A673 (cell line): ENCODE measurements around the gene PLCG1. TPM values are rescaled to one million over a fixed set of nuclear protein-coding genes. Genes with fewer than 3 reads are reported as not detected.

Experiments used
- BruUV-seq: library from RNA; stranded (reverse); fragments of 400-500 nt; replicated peaks from 2 replicates; lab custom pipeline; 2021; lab: Mats Ljungman, UMichigan
- CTCF ChIA-PET: fragments of 300-600 bp; sonication (Branson Sonifier 250); formaldehyde crosslinking; loops from one replicate; lab custom pipeline; 2022; ENCODE audit warnings: antibody characterized with exemption; lab: Charles Lee
- POLR2A ChIA-PET: fragments of 300-600 bp; sonication (Branson Sonifier 250); formaldehyde crosslinking; loops from one replicate; lab custom pipeline; 2022; ENCODE audit warnings: antibody characterized with exemption; ENCODE audit not compliant: low non-redundant PET; lab: Charles Lee
- DNase-seq: peaks from one replicate; pipeline ENCODE4 v3.0.0-alpha.2; 2015; ENCODE audit warnings: low spot score
- H3K27ac ChIP-seq: fragments of 200-600 bp; sonication (generic); 2 replicates; pipeline ENCODE4 v1.5.1; 2016; ENCODE audit warnings: mixed run types, low read depth, mild to moderate bottlenecking, mixed read lengths, antibody characterized with exemption, low read length; ENCODE audit not compliant: poor library complexity, severe bottlenecking
- H3K27me3 ChIP-seq: fragments of 200-600 bp; sonication (generic); replicated peaks from 2 replicates; pipeline ENCODE4 v1.6.1; 2017; ENCODE audit warnings: mixed run types, low read depth, mild to moderate bottlenecking, mixed read lengths, antibody characterized with exemption, low read length; ENCODE audit not compliant: insufficient read depth, poor library complexity
- H3K36me3 ChIP-seq: fragments of 200-600 bp; sonication (generic); 2 replicates; pipeline ENCODE4 v1.6.1; 2016; ENCODE audit warnings: mixed run types, mild to moderate bottlenecking, mixed read lengths, antibody characterized with exemption, low read length; ENCODE audit not compliant: insufficient read depth, poor library complexity, severe bottlenecking
- H3K4me1 ChIP-seq: fragments of 200-600 bp; sonication (generic); 2 replicates; pipeline ENCODE4 v1.6.1; 2017; ENCODE audit warnings: mixed run types, mild to moderate bottlenecking, mixed read lengths, antibody characterized with exemption, low read length; ENCODE audit not compliant: insufficient read depth, poor library complexity, severe bottlenecking
- H3K4me3 ChIP-seq: fragments of 200-600 bp; sonication (generic); 2 replicates; pipeline ENCODE4 v1.5.1; 2016; ENCODE audit warnings: low read depth, mixed run types, mild to moderate bottlenecking, mixed read lengths, low read length; ENCODE audit not compliant: poor library complexity, severe bottlenecking
- H3K9me3 ChIP-seq: fragments of 200-600 bp; sonication (generic); 2 replicates; pipeline ENCODE4 v1.6.1; 2016; ENCODE audit warnings: mixed run types, low read depth, mild to moderate bottlenecking, mixed read lengths, antibody characterized with exemption, low read length; ENCODE audit not compliant: poor library complexity, severe bottlenecking
- EZH2 ChIP-seq: fragments of 200-600 bp; sonication (generic); IDR thresholded peaks from 2 replicates; pipeline ENCODE4 v1.6.1; 2017; ENCODE audit warnings: borderline replicate concordance, low read depth, mild to moderate bottlenecking, mixed read lengths, antibody characterized with exemption, low read length; ENCODE audit not compliant: poor library complexity, severe bottlenecking
- intact Hi-C: fragments of 100-400 bp; cut with micrococcal nuclease; formaldehyde crosslinking; loops from one replicate; pipeline ENCODE4 v1.10.0; 2022; ENCODE audit not compliant: unreplicated experiment
- total RNA-seq: library from RNA; stranded (reverse); gene quantifications from 2 replicates; pipeline ENCODE4 v1.2.3, GENCODE V29; 2021
- TF ChIP-seq, protein P1 (sequence below): fragments of 300-800, 200-600 bp; sonication (generic); conservative IDR thresholded peaks from 2 replicates; pipeline ENCODE4 v1.5.1; 2017; ENCODE audit warnings: low read depth, mild to moderate bottlenecking, antibody characterized with exemption, low read length, moderate library complexity, mixed read lengths

PLCG1 gene
- total RNA-seq, 1 experiment from 2014 or later = 146 TPM

DNA sequence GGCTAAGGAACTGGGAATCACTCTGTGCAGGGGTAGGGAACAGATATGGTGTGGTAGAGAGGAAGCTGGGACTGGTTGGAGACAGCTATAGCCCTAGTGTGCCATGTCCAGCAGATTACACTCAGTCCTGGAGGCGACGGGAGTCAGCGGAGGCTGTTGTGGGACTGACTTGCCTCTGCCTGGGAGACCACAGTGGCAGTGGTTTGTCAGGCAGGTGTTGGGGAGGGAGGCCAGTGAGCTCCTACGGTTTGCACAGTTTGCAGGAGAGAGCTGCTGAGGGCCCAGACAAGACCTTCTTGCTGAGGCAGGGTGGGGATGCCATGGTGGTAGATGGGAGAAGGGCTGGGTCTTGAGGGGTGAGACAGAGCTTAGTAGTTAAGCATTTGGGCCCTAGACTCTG, 4.9 kb downstream of the PLCG1 start:
- TF ChIP-seq, protein P1, sequence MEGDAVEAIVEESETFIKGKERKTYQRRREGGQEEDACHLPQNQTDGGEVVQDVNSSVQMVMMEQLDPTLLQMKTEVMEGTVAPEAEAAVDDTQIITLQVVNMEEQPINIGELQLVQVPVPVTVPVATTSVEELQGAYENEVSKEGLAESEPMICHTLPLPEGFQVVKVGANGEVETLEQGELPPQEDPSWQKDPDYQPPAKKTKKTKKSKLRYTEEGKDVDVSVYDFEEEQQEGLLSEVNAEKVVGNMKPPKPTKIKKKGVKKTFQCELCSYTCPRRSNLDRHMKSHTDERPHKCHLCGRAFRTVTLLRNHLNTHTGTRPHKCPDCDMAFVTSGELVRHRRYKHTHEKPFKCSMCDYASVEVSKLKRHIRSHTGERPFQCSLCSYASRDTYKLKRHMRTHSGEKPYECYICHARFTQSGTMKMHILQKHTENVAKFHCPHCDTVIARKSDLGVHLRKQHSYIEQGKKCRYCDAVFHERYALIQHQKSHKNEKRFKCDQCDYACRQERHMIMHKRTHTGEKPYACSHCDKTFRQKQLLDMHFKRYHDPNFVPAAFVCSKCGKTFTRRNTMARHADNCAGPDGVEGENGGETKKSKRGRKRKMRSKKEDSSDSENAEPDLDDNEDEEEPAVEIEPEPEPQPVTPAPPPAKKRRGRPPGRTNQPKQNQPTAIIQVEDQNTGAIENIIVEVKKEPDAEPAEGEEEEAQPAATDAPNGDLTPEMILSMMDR = no peak
- TF ChIP-seq EZH2 = no peak
- BruUV-seq = no TSS peak
- peaks cover 4% of the 10 kb centered on the region for H3K36me3 ChIP-seq
- intact Hi-C loops = no loop called here
- H3K4me3 ChIP-seq = no peak overlapping the region
- DNase-seq = no peak
- no peaks in the 10 kb centered on the region for H3K9me3 ChIP-seq
- no peaks in the 10 kb centered on the region for H3K27me3 ChIP-seq
- peaks cover 10% of the 10 kb centered on the region for H3K4me1 ChIP-seq
- ChIA-PET CTCF (no interaction called here), POLR2A (no interaction called here)
- no peak overlapping the region for H3K27ac ChIP-seq

DNA sequence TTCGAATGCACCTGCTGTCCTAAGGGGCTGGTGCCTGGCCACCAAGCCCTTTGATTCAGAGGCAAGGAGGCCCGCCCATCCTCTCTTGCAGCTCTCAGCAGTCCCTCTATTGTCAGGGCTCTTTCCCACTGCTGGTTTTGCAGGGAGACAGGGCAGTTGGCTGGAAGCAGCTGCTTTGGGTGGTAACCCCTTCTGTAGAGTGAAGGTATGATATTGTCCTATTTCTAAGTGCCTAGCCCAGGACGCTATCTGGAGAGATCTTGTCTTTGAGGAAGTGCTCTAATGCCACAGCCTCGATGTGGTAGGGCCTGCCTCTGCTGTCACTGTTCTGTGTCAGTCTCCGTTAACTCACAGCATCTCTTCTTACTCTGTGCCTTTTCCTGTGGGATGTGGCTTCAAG, 5.6 kb downstream of the PLCG1 start:
- no TSS peak for BruUV-seq
- POLR2A ChIA-PET = interaction anchor here (0.6 kb wide), 1 partner anchor 12 kb away, joined by 4 read pairs; no protein-coding TSS in a partner anchor

GRCh38 chr20:41143354-41143753, 6.0 kb downstream of the PLCG1 start:
- Histone ChIP-seq H3K36me3 (peaks cover 4% of the 10 kb centered on the region), H3K9me3 (no peaks in the 10 kb centered on the region), H3K27ac (no peak overlapping the region), H3K4me3 (no peak overlapping the region), H3K4me1 (peaks cover 10% of the 10 kb centered on the region), H3K27me3 (no peaks in the 10 kb centered on the region)
- POLR2A ChIA-PET = interaction anchor here (0.6 kb wide), 1 partner anchor 12 kb away, joined by 4 read pairs; no protein-coding TSS in a partner anchor
- TF ChIP-seq, protein P1 = no peak
- no peak for TF ChIP-seq EZH2
- DNase-seq = no peak
- BruUV-seq = no TSS peak
- intact Hi-C loops = no loop called here
- CTCF ChIA-PET = no interaction called here

More for the DNA sequence above, 5.6 kb downstream of the PLCG1 start:
- CTCF ChIA-PET = no interaction called here
- H3K27me3 ChIP-seq = no peaks in the 10 kb centered on the region
- no peaks in the 10 kb centered on the region for H3K9me3 ChIP-seq
- H3K4me1 ChIP-seq = peaks cover 10% of the 10 kb centered on the region
- no peak overlapping the region for H3K27ac ChIP-seq
- peaks cover 4% of the 10 kb centered on the region for H3K36me3 ChIP-seq
- no peak for DNase-seq
- intact Hi-C loops = no loop called here
- H3K4me3 ChIP-seq = no peak overlapping the region
- TF ChIP-seq EZH2 = no peak
- TF ChIP-seq, protein P1 = no peak
